ENCODE measurements around the gene RAVER2.
"Not testable (repeated sequence)": the region's sequence is repeated elsewhere in the genome, so short reads cannot be mapped to it uniquely, and the experiment has no call there.

RAVER2 gene

GRCh38 chr1:64721576-64722145 lies 23.2 kb upstream of the RAVER2 start:
- no peak for DNase-seq (ENCODE audit: extremely low spot score)
- TF ChIP-seq, protein P1, sequence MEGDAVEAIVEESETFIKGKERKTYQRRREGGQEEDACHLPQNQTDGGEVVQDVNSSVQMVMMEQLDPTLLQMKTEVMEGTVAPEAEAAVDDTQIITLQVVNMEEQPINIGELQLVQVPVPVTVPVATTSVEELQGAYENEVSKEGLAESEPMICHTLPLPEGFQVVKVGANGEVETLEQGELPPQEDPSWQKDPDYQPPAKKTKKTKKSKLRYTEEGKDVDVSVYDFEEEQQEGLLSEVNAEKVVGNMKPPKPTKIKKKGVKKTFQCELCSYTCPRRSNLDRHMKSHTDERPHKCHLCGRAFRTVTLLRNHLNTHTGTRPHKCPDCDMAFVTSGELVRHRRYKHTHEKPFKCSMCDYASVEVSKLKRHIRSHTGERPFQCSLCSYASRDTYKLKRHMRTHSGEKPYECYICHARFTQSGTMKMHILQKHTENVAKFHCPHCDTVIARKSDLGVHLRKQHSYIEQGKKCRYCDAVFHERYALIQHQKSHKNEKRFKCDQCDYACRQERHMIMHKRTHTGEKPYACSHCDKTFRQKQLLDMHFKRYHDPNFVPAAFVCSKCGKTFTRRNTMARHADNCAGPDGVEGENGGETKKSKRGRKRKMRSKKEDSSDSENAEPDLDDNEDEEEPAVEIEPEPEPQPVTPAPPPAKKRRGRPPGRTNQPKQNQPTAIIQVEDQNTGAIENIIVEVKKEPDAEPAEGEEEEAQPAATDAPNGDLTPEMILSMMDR (IDR thresholded peaks at IDR 0.05; ENCODE audit: control extremely low read depth, extremely low read depth, low read depth, missing control alignments), result no peak
- POLR2A ChIA-PET, result interaction anchor here (0.6 kb wide), 1 partner anchor 83 kb away, joined by 3 read pairs; no protein-coding TSS in a partner anchor
- CTCF ChIA-PET, result interaction anchor here (1.0 kb wide), 1 partner anchor 18 kb away, joined by 3 read pairs; no protein-coding TSS in a partner anchor

GRCh38 chr1:64727861-64728260 lies 17.0 kb upstream of the RAVER2 start:
- ChIA-PET POLR2A (no interaction called here), CTCF (interaction anchor here (1.1 to 1.4 kb wide), 3 partner anchors 21 to 62 kb away, joined by 3 to 4 read pairs (median 3); no protein-coding TSS in a partner anchor)
- TF ChIP-seq, protein P1 (IDR thresholded peaks at IDR 0.05; ENCODE audit: control extremely low read depth, extremely low read depth, low read depth, missing control alignments), result no peak
- DNase-seq (ENCODE audit: extremely low spot score), result no peak

DNA sequence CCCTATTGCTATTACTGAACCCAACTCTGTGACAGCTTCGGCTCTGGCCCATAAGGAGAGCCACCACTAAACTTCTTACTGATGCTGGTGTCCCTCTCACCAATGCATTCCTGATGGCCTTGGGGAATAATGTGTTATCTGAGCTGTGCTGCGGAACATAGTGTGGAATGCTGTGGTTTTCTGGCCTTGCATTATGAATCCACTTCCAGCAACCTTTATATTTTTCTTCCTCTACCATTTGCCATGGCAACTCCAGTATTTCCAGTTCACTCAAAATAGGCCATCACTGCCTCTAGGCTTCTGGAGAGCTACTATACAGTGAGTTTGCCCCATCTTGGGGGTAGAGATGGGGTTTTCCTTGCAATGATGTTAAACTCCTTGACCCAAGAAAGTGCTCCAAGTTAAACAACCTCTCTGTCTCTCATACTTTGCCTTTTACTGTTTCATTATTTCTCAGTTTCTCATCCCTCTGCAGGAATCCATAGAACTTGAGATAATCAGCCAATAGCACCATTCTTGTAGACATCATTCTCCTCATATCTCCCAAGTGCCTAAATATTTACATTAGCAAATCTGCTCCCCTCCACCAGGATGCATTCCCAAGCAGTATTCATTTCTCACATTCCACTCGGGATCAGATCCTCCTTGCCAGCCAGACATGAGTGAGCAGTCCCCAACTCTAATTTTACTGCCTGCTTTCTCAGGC lies 11.1 kb upstream of the RAVER2 start:
- POLR2A ChIA-PET, result no interaction called here
- CTCF ChIA-PET, result interaction anchor here (1.6 kb wide), 1 partner anchor 57 kb away, joined by 6 read pairs; no protein-coding TSS in a partner anchor
- TF ChIP-seq, protein P1 (IDR thresholded peaks at IDR 0.05; ENCODE audit: control extremely low read depth, extremely low read depth, low read depth, missing control alignments), result no peak
- no peak for DNase-seq (ENCODE audit: extremely low spot score)

DNA sequence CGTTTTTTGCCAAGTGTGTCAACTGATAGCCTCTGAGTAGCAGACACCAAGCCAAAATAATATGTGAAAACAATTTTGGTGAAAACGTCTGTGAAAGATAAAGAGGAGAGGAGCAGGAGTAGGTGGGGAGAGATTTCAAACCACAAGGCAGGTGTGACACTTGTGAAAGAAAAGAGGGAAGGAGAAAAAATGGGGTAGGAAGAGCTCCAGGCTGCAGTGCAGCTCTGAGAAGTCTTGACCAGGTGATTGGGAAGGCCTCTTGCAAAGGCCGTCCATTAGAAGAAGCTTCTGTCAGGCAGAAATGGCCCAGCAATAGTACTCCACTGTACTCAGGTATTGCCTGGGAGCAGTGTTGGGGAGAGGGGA lies 10.6 kb upstream of the RAVER2 start:
- ChIA-PET CTCF (interaction anchor here (1.6 kb wide), 1 partner anchor 58 kb away, joined by 6 read pairs; no protein-coding TSS in a partner anchor), POLR2A (no interaction called here)
- TF ChIP-seq, protein P1 (IDR thresholded peaks at IDR 0.05; ENCODE audit: control extremely low read depth, extremely low read depth, low read depth, missing control alignments), result no peak
- DNase-seq (ENCODE audit: extremely low spot score), result no peak

DNA sequence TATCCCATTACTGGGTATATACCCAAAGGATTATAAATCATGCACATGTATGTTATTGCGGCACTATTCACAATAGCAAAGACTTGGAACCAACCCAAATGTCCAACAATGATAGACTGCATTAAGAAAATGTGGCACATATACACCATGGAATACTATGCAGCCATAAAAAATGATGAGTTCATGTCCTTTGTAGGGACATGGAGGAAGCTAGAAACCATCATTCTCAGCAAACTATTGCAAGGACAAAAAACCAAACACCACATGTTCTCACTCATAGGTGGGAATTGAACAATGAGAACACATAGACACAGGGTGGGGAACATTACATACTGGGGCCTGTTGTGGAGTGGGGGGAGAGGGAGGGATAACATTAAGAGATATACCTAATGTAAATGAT lies 4.2 kb upstream of the RAVER2 start:
- CTCF ChIA-PET, result interaction anchor here (1.0 kb wide), 2 partner anchors 13 to 19 kb away, joined by 3 read pairs; no protein-coding TSS in a partner anchor
- POLR2A ChIA-PET; DNase-seq (ENCODE audit: extremely low spot score): not testable (repeated sequence)

- ChIA-PET POLR2A (no interaction called here), CTCF (no interaction called here)
- DNase-seq (ENCODE audit: extremely low spot score), result no peak
- TF ChIP-seq, protein P1 (IDR thresholded peaks at IDR 0.05; ENCODE audit: control extremely low read depth, extremely low read depth, low read depth, missing control alignments), result no peak
These were observed 852 bp upstream of the RAVER2 start for GRCh38 chr1:64743954-64744491.

All from GM10248 (cell line).